ENCODE results near the gene SLC30A9.

The SLC30A9 gene

DNA sequence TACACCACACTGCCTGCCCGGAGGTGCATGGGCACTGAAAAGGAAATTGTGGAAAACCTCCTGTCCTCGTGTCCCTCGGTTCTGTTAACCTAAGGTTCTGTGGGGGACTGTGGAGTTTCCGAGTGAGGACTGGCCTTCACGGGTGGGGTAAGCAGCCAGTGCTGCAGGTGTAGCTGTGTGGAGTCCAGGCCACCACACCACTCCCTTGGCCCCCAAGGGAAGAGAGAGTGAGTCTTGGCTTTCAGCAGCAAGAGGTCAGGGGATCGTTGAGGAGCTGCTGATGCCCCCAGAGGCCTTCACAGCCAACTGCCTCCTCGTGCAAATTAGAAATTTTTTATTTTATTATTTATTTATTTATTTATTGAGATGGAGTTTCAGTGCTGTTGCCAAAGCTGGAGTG, 141.8 kb downstream of the SLC30A9 start:
- intact Hi-C loops (cut with DNase I) = no loop called here
- DNase-seq = peak in 1 of 10 donors; percentile 71

DNA sequence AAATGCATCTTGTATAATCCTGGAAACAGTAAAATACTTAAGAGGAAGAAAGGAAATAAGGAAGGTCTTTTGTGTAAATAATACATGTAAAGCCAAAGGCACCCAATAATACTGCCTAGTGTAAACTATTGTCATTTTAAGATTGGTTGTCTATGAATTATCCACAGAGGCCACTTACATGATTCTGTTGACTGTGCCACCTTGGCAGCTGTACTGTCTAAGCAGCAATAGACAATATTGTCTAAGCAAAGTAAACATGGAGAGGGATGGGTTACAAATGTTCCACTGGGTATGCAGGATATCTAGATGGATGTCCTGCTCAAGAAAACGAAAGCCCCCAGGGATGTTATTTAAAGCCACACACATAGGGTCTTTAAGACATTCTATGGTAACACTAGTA, 142.7 kb downstream of the SLC30A9 start:
- DNase-seq = no peak
- intact Hi-C loops (cut with DNase I) = no loop called here

DNA sequence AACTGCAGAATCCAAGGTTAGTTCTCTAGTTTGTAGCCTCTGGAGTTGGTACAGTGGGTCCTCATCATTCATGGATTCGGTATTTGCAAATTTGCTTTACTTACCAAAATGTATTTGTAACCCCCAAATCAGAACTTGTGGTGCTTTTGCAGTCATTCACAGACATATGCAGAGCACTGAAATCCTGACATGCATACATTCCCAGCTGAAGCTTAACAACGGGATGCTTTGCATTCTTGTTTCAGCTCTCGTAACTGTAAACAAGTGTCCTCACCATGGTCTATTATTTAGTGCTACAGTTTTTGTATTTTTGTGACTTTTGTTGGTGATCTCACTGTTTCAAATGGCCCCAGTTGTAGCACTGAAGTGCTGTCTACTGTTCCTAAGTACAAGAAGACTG, 146.0 kb downstream of the SLC30A9 start:
- intact Hi-C loops (cut with DNase I) = no loop called here
- no peak for DNase-seq

Measured in posterior cingulate gyrus (tissue), 11 donors.